HG02943 (cell line): ENCODE data around the gene PMEPA1.

Experiments used
- ATAC-seq: cut with Tn5 transposase; IDR thresholded peaks from one replicate; pipeline ENCODE4 v1.9.1; 2021; ENCODE audit warnings: mild to moderate bottlenecking, low read depth, moderate library complexity; ENCODE audit not compliant: unreplicated experiment

PMEPA1 gene, protein sequence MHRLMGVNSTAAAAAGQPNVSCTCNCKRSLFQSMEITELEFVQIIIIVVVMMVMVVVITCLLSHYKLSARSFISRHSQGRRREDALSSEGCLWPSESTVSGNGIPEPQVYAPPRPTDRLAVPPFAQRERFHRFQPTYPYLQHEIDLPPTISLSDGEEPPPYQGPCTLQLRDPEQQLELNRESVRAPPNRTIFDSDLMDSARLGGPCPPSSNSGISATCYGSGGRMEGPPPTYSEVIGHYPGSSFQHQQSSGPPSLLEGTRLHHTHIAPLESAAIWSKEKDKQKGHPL

GRCh38 chr20:57709823-57710799 lies at the start of gene PMEPA1:
PMEPA1 (minus strand) TSS chr20:57710015; CDS start chr20:57709582, 433 bp downstream.
- peak; percentile 57 for ATAC-seq

GRCh38 chr20:57757767-57758166 lies 48.0 kb upstream of the PMEPA1 start:
- ATAC-seq = no peak

GRCh38 chr20:57756921-57757320 lies 47.1 kb upstream of the PMEPA1 start:
- no peak for ATAC-seq

DNA sequence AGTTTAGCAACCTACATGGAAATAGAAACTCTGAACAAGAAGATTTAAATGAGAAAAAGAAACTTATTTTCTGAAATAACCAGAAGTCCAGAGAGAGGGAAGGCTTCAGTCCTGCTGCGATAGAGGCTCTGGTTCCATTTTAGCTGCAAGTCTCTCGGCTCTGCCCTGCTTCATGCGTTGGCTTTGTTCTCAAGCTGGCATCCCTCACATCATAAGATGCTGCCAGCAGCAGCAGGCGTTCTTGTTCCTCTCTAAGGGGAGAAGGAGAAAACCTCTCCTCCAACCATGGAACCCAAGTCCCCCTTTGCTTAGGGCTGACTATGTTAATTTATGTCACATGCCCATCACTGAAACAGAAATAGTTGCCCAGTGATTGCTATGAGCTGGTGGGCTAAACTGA lies 46.4 kb upstream of the PMEPA1 start:
- ATAC-seq = no peak

DNA sequence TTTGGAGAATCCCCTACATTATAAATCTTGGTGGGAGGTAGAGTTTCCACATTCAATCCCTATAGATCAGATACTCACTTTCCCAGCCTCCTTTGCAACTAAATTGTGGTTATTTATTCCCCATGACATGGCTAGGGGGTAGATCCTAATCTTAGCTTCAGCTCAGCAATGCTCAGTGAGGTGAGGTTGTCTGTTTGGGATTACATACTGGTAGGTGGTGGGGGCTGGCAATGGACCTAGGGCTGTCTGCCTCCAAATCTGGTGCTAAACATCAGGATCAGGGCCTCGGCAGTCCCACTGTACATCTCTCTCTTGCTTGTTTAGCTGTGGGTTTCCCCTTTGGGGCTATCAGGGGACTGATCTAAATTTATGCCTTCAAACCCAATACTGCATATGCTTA lies 45.8 kb upstream of the PMEPA1 start:
- ATAC-seq = no peak

GRCh38 chr20:57754190-57754589 lies 44.4 kb upstream of the PMEPA1 start:
- no peak for ATAC-seq

- no peak for ATAC-seq
Measured at GRCh38 chr20:57753332-57754164, 43.7 kb upstream of the PMEPA1 start.

GRCh38 chr20:57751411-57751810 lies 41.6 kb upstream of the PMEPA1 start:
- no peak for ATAC-seq

- ATAC-seq = no peak
Measured at GRCh38 chr20:57749869-57750268, 40.1 kb upstream of the PMEPA1 start.

DNA sequence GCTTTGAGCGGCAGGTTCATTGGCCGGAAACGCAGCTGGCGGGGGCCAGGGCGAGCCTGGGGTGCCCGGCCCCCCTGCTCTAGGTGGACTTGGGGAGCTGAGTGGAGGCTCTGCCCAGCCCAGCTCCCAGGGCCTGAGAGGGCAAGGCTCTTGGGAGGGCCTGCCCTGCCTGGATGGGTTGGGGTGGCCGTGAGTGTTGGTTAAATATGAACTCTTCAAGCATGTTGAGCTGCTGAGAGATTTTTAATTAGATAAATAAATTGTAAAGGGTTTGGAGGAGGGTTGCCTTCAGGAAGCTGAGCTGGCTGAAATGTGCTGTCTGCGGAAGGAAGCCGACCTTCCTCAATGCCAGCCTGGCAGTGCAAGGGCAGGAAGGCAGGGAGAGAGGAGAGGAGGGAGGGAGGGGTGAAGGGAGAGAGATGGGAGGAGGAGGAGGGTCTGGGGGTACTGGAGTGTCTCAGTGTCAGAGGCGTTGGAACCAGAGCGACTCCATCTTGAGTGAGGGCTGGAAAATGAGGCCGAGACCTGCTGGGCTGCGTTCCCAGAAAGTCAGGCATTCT lies 39.4 kb upstream of the PMEPA1 start:
- no peak for ATAC-seq

GRCh38 chr20:57748601-57749130 lies 38.9 kb upstream of the PMEPA1 start:
- no peak for ATAC-seq

DNA sequence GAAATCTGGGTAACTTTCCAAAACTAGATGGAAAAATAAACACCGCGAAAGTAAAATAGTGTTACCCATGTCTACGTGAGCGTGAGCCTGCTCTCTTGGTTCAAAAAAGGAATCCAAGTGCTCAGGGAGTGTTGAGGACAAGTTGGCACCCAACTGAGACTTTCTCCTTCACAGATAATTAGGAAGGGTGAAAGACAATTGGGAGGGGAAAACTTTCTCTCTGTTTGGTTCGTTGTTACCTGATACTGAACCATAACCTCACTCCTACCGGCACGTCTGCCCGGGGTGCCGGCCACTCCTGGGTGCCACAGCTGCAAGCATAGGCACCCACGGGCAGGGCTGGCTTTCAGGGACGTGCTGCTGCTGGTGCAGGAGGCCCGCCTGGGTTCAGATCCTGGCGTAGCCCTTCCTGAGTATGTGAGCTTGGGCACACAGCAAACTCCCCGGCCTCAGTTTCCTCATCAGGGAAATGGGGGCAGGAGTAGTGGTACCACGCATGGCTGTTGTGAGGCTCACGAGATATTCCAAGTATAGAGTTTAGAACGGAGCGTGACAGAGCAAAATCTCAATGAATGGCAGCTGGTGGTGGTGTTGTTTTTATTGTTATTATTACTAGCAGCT lies 38.2 kb upstream of the PMEPA1 start:
- no peak for ATAC-seq

GRCh38 chr20:57746832-57747404 lies 37.1 kb upstream of the PMEPA1 start:
- ATAC-seq = no peak

DNA sequence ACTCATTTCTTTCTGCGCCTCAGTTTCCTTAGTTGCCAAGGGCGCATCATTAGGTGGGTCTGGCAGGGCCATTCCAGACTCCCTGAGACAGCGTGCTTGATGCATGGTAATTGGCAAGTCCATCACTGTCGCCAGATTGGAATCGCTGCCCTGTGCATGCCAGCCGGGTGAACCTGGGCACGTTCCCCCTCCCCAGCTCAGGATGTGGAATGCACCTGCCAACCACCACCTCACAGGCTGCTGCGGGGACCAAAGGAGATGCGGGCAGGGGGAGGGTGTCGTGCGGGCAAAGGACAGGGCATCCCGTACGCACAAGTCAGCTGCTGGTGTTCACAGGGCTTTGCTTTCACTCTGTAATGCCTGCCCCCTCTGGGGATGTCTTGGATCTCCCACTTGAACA lies 36.4 kb upstream of the PMEPA1 start:
- no peak for ATAC-seq

GRCh38 chr20:57744206-57744605 lies 34.4 kb upstream of the PMEPA1 start:
- no peak for ATAC-seq

DNA sequence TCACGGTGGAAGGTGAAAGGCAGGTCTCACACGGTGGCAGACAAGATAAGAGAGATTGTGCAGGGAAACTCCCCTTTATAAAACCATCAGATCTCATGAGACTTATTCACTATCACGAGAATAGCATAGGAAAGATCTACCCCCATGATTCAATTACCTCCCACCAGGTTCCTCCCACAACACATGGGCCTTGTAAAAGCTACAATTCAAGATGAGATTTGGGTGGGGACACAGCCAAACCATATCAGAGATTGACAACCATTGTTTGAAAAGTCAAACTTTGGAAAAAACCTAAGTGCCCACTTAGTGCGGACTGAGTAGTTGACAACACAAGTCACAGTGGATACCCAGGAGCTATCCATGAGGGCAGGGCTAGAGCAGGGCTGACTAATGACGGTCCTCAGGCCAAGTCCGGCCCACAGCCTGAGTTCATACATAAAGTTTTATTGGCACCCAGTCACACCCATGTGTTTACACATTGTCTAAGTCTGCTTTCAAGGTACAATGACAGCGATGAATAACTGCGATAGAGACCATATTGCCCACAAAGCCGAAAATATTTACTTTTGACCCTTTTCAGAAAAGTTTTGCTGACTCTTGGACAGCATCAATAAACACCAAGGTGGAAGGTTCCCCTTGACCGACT lies 33.8 kb upstream of the PMEPA1 start:
- no peak for ATAC-seq

DNA sequence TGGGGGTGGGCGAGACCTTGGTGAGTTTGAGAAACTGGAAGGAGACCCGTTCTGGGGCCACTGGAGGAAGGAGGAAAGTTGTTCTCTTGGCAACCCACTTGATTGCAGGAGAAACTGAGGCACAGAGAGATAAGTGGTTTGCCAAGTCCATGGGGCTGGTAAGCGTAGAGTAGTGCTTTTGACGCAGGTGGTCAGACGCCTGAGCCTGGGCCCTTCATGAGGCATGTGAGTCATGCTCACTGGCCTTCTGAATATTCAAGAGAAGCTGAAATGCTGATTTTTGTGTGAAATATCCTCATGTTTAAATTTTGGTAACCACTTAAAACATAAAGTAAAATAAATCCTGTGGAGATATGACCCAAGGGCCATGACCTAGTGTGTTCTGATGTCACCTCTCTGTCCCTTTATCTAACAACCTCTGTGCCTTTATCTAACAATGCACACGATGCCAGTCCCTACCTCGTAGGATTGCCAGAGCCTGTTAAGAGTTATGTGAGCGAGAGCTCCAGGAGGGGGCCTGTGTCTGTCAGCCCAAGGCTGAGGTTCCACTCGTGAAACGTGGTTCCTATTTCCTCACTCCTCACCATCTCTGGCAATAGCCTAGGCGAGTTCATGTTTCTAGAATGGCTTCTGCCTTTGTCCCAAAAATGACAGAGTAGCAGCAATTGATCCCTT lies 32.8 kb upstream of the PMEPA1 start:
- no peak for ATAC-seq

- no peak for ATAC-seq
Measured at GRCh38 chr20:57738484-57738883, 28.7 kb upstream of the PMEPA1 start.
